Posterior cingulate gyrus (tissue), 11 donors: ENCODE data around the gene CTIF.

Source experiments
- DNase-seq, 10 donors: peaks; one replicate each; pipeline versions ENCODE4 v3.0.0 to v3.0.0-alpha.2; 2020 to 2021; ENCODE audit warnings: mixed read lengths in 3 of 10
- intact Hi-C: fragments of 100-400 bp; cut with DNase I; formaldehyde crosslinking; loops from one replicate; pipeline ENCODE4 v1.15.1; 2023

Gene CTIF

DNA sequence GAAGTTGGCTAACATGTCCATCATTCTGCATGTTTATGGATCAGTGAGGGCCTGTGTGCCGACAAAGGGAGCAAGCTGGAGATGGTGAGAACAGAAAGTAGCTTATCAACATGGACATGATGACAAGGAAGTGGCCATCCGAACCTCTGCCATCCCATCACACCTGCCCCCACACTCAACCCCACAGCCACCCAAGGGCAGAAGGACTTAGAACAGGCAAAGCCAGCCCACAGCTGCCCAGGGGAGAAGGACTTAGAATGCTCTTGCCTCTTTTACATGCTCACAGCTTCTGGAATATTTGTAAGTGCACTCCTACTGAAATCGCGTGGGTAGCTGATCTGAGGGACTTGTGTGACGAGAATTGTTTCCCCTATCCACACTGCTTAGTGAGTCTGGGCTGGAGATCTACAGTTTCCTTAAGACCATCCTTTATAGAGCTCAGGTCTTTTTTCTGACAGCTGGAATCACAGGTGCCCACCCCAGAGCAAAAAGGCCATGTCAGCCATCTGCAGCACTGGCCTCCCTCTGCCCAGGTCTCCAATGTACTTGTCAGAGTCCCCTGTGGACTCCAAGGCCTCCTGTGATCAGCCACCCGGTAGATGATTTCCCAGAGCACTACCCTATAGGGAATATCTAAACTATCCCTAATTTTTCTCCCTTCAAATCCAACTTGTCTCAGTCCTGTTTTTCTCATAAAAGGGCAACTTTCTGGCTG lies 257.8 kb downstream of the CTIF start:
- intact Hi-C loops: no loop called here

DNA sequence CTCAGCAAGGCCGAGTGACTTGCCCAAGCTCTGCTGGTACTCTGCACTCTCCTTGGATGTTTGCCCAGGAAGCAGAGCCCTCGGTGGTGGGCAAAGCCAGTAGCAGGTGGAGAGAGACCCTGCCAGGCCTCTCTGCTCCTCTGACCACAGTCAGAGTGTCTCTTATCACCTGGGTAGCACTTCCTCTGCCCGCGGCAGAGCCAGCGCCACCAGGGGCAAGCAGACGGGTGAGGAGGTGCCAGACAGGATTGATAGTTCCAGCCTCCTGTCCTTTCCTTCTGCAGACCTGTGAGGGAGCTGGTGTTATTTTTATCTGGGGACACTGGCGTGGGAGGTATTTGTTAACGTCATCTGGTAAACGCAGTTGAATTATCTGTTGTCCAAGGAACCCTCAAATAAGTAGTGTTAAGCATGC lies 259.0 kb downstream of the CTIF start:
- intact Hi-C loops: no loop called here
- peak in 2 of 10 donors; percentile 55 to 57 for DNase-seq

More for the DNA sequence above, 257.8 kb downstream of the CTIF start:
- DNase-seq: peak in 2 of 10 donors; percentile 27 to 40

DNA sequence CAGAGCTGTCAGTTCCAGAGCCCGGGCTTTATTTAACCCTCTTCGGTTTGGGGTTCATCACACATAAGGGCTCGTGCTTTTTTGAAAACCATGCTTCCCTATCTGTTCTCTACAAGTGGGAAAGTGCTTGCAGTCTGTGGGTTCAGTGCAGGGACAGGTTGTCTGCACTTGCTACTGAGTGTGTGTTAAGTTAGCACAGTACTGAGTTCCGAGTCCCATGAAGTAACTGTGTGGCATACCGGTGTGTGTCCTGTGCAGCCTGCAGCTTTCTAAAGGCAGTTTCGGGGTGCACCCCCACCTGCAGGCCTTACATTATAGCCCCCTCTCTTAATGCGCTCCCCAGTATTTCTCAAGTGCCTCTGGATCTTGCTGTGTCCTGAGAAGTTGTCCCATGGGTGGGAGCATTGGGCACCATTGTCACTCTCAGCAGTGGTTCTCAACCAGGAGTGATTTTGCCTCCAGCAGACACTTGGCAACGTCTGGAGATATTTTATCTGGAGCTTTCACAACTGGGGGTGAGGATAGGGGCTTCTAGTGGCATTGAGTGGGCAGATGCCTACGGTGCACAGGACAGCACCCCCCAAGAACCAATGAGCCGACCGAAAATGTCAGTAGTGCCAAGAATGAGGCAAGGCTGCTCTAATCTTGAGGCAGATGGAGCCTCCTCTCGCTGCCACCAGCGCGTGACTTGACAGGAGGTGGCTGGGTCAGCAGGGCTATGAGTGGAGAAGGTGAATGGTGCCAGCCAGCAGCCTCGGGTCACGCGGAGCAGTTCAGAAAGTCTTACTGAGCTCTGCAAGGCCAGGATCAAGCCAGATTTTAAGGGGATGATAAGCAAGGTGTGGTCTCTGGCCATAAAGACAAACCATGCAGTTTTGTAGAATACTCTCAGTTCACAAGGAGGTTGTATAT lies 259.8 kb downstream of the CTIF start:
- peak in 4 of 10 donors; percentile 6 to 61 (median 34) for DNase-seq
- intact Hi-C loops: no loop called here

DNA sequence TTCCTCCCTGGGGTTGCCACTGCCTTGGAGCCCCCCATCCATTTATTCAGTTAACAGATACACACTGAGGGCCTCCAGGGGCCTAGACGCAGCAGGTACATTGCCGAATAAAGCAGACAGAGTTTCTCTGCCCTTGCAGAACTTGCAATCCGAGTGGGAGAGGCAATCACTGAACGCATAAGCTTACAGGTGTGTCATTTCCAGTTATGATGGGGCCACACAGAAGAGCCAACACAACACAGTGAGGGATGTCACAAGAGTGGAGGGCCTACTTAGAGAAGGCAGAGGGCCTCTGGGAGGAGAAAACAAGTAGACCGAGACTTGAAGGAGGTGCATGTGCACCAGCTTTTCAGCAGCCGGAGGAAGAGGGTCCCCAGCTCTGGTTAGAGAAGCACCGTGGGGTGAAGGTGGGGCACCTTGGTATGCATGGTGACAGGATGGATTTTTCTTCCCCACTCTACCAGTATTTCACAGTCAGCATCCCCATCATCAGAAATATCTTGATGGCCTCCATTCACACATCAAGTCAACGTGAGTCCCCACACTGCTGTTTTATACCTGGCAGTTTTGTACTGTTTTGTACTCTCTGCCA lies 261.0 kb downstream of the CTIF start:
- peak in 3 of 10 donors; percentile 7 to 59 (median 24) for DNase-seq
- intact Hi-C loops: no loop called here

DNA sequence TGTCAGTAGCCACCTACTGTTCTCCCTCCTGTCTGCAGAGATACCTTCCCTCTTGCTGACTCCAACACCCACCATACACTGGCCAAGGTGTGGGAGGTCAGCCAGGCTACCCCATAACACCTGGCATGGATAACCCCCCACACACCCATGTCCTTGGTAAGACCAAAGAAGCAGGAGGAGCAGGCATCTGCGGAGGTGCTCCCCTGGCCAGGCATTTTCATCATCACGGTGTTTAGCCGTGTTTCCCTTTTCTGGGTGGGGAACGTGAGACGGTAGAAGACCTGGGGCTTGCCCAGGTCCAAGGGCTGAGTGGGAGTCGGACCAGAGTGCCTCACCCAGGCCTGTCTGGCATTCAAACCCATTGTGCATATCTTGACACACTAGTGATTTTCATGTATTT lies 261.6 kb downstream of the CTIF start:
- DNase-seq: peak in 4 of 10 donors; percentile 3 to 53 (median 16)
- intact Hi-C loops: no loop called here

DNA sequence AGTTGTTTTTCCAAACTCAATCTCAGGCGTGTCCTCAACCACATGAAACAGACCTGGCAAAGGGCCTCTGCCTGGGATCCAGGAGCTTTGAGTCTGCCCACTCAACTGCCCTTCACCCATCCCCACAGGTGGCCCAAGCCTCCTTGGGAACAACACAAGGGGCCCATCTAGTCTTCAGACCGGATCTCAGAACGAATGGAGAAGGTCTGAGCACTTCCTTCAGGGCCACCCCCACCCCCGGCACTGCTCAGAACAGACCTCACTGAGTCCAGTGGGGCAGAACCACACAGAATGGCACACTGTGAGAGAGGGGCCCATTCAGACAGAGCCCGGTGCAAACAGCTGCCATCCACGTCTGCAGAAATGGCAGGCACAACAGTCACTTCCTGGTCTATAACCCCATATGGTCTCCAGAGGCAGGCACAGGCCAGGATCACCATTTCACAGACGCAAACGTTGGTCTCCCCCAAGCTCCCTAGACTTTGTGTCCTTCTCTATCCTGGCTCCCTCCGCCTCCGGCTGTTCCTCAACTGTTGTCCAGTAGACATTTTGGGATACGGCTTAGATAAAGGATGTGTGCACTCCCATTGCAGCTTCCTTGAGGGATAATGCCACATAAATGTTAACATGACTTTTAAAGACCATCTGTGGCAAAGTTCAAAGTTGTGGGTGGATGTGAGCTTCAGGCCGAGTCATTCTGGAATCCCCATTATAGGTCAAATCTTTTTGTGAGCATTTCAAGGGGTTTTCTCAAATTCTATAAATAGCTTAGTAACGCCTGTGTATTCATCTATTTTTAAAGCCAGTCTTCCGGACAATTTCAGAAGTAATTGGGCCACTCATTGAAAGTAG lies 262.3 kb downstream of the CTIF start:
- DNase-seq: peak in 5 of 10 donors; percentile 2 to 71 (median 48)
- intact Hi-C loops: no loop called here

DNA sequence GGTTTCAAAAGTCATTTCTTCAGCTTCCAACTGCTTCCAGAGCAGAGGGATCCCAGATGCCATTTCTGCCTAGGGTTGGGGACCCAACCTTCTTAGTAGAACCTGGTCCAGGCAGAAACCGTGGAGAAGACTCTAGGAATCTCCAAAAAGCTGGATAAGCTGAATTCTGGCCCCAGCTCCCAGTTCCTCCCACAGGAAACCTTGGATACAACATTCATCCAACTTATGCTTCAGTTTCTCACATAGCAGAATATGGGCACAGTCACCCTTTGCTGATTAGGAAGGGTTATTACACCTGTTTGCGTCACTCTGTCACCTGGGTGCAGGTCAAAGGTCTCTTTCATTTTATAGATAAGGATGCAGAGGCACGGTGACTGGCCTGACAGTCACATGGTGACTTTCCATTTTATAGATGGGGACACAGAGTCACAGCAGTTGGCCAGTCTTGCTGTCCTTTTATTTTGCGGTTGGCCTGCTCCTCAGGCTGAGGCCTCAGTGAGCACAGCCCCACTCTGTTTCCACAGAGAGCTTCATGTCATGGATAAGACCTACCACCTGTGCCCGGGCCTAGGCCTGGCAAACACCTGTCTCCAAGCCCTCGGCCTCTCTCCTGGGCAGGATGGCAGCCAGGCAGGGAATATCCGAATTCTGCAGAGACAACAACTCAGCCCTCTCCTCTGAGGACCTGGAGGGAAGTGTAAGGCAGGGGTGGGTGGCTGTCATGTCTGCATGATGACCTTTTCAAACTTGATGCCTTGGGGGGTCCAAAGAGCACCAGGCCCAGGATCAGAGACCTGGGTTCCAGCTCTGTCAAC lies 263.1 kb downstream of the CTIF start:
- intact Hi-C loops: no loop called here
- peak in 4 of 10 donors; percentile 6 to 70 (median 33) for DNase-seq

DNA sequence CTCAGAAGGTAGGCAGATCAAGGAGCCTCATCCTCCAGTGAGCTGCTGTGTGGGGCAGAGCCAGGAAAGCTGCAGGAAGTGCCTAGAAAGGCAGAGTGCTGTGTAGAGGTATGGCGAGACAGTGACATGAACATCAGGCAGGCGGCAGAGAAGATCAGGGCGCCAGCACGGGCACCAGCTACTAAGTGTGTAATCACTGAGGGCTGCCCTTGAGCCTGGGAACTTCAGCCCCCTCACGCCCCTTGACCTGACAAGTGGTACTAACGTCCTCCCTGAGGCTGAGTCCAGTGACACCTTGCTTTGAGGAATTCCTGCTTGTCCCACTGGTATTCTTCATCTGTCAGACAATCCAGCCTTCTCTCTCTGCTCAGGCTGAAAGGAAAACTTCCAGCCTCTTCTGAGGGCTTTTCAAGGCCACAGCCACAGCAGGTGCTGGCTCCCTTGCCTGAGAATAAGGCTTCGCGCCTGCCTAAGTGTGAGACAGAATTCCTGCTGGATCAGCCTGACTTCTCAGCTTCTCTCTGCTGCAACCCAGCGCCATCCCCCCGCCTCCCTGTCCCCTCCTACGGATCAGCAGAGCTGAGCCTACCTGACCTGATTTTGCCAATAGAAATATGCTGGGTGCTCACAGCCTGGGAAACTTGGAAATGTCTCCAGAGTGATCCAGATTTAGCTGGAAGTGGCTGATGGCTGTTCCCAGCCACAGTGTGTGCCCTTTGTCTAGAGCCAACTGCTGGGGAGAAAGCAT lies 263.9 kb downstream of the CTIF start:
- peak; percentile 25 to 96 (median 74) for DNase-seq

DNA sequence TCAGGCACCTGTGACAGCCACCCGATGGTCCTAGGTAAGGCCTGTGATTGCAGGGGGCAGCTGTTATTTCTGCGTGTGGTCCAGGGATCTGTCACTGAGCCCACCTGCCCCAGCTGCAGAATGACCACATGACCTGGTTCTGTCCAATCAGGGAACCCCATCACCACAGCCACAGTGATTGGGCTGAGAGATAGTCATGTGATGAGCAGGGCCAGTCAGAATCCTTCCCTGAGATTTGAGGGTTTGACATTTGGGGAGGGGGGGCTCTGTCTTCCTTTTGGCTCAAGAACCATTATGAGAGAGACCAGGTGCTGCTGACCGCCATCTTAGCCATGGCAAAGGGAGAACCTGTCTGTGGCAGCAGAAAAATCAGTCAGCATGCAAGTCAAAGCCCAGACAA lies 264.7 kb downstream of the CTIF start:
- DNase-seq: peak in 4 of 10 donors; percentile 2 to 44 (median 12)
- intact Hi-C loops: no loop called here

More for the DNA sequence above, 263.9 kb downstream of the CTIF start:
- intact Hi-C loops: no loop called here

DNA sequence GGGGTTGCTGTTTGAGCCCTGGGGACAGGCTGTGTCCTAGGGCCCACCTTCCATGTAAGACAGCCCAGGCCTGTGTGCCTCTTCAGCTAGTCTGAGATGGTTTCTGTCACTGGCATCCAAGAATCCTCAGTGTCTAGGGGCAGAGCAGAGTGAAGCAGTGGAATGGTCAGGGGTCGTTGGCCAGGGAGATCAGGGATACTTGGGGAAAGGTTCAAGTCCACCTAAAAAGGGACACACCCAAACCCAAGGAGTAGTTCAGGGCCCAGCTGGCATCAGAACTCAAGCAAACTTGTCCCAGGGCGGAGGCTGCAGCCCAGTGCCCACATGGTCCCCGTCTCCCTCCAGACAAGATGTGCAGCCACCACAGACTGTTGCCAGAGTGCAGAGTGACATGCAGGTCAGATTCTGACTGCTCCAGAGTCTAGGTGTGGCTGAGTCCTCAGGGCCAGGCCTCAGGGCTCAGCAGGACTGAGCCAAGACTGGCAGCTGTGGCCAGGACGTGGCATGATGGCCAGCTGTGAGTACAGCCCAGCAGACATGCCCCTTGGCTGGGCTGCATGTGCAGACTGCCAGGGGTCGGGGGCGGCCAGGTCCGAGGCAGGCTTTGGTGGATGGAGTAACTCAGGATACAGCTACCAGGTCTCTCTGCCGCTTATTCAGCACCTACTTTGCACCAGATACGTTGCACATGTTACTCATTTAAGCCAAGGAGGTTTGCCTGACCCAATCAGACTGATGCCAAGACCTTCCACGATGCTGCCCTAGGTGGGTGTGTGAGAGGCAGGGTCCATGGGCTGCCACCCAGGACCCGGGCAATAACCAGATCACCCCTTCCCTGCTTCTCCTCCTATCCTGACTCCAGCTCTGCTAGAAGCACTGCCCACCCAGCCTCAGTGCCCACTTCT lies 265.4 kb downstream of the CTIF start:
- peak in 4 of 10 donors; percentile 2 to 49 (median 26) for DNase-seq

DNA sequence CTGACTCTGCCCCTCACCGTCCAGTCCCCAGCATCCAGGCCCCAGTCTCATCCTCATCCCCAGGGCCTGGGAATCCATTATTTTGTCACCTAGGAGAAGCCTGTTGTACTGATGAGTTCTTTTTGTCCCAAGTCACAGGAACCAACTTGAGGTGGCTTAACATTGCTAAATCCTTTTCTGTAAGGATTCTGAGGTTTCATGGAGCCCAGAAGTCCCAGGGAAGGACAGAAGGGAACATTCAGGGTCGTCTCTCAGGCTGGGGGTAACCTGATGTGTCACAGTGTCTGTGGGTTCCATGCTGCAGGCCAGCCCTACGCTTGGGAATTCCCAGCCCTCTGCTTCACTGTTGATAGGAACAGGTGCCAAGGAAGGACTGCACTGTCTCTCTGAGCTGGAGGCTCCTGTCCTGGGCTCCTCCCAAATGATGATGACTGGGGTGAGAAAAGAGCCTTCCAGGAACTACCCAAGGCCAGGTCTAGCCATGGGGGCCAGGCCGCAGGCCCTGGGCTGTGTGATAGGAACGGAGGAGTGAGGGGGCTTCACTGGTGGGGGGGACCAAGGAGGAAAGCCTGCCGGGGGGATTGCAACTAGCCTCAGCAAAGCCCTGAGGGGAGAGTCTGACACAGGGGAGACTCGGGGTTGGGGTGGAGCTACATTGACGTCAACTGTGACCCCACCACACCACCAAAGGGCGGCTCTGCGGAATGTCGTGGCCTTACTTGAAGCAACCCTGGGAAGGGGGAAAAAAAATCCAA lies 266.2 kb downstream of the CTIF start:
- intact Hi-C loops: no loop called here
- DNase-seq: peak in 3 of 10 donors; percentile 5 to 33 (median 8)

More for the DNA sequence above, 265.4 kb downstream of the CTIF start:
- intact Hi-C loops: no loop called here

DNA sequence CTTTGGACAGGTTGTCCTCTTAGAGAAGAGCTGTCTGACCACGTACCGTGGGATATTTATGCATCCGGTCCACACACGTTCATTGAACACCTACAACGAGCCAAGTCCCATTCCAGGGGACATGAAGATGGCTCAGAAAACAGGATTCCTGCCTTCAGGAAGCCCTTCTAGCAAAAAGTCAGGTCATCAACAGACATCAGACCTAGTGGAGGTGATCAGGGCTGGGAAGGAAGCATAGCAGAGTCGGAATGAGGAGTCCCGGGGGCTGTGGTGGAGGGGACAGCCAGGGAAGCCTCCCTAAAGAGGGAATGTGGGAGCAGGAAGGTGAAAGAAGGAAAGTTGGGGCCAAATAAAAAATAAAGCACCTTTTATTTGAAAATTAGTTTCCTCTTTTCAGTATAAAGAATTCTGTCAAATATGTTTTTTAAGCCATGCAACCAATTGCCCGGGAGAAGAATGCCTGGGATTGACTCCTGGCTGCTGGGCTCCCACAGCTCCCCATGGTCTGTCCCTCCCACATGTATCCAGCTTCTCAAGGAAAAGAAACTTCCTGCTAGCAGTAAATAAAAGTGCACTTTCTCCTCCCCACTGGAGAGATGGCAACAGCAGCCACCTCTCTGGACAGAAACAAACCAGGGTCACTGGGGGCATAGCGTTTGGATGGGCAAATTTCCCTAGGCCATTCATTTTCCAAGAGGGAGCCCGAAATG lies 267.1 kb downstream of the CTIF start:
- peak in 4 of 10 donors; percentile 6 to 22 (median 8) for DNase-seq

DNA sequence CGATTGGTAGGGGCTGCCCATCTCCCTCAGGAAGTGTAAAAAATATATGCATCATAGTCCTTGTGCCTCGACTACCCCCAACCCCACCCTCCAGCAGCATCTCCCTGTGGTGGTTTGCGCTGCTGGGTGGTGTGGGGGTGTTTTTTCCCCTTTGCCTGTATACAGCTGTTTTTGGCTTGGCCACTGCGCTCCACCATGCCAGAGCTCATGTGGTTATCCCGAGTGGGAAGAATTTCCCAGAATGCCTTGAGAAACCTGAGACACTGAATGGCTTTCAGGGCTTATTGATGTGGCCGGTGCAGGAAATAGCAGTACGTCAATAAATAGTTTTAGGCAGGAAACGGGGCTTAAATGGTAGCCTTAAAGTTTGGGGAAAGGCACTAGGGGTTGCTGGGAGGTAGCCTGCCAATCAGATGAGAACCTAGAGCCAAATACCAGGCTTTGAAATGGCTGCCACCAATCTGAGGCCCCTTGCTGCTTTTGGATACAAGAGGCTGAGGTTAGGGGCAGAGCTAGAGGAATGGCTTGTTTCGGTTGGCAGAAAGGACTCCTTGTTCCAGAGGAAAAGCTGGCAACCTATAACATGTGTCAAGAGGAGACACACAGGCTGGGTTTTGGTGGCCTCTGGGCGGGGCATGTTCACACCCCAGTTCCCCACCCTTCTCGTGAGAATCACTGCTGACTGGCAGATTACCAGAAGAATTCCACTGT lies 267.9 kb downstream of the CTIF start:
- DNase-seq: peak in 4 of 10 donors; percentile 6 to 67 (median 12)
- intact Hi-C loops: no loop called here

More for the DNA sequence above, 267.1 kb downstream of the CTIF start:
- intact Hi-C loops: no loop called here

DNA sequence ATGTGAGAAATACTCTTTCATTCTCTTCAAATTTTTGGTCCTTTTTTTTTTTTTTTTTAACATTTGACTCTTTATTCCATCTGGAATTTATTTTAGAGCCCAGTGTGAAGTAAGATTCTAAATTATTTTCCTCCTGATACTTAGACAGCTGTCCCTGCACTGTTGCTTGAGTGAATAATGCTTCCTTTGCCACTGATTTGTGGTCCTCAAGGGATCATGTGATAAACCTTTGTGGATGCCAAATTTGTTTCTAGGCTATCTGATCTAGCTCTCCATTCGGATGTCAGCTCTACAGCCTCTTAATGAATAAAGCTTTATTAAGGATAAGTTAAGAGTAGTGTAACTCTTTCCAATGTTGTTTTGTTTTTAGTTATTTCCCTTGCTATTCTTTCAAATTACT lies 269.6 kb downstream of the CTIF start:
- DNase-seq: no peak
- intact Hi-C loops: no loop called here

DNA sequence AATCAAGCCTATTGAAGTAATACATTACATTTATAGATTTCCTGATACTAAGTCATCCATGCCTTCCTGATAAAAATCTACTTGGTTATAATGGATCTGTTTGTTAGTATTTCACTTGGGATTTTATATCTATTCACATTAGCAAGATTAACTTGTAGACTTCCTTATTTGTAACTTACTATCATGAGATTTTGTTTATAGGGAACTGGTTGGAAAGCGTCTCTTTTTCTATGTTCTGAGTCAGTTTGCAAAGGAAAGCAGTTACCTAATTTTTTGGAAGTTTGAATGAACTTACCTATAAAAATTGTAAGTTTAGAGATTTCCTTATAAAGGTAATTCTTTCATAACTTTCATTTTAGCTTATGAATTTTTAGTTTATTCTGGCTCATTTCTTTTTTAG lies 270.5 kb downstream of the CTIF start:
- DNase-seq: no peak
- intact Hi-C loops: no loop called here
